ENCODE results near the gene VAV3.
A peak's percentile ranks its signal among the peaks of the same experiment; 100 is the strongest.
"Not testable (repeated sequence)": the region's sequence is repeated elsewhere in the genome, so short reads cannot be mapped to it uniquely, and the experiment has no call there.

The VAV3 gene

DNA sequence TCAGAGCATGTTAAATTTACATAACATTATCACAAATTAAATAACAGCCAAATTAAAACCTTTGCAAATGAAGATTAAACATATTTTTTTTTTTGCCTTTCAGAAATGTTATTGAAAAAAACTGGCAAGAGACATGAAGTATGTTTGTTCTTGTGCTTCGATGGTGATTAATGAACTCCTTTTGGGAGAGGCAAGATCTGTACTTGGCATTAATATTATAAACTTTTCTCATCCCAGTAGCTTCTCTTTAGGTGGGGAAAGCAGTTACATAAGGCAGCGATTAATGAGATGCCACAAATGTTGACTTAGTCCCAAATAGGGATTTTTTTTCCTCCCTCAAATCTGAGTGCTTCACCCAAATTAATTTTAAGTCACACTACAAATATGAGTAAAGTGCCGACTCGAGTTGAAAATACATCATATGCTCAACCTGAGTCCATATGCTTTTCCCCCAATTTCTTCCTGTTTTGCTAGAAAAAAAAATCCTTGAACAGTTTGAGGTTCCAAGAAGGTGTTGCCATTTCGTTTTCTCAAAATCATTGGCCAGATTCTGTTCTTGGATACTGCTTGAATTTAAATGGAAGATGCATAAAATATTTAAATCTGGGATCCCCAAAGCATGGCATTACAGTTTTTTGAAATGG is 294.5 kb downstream of the VAV3 start:
- no peak for DNase-seq

DNA sequence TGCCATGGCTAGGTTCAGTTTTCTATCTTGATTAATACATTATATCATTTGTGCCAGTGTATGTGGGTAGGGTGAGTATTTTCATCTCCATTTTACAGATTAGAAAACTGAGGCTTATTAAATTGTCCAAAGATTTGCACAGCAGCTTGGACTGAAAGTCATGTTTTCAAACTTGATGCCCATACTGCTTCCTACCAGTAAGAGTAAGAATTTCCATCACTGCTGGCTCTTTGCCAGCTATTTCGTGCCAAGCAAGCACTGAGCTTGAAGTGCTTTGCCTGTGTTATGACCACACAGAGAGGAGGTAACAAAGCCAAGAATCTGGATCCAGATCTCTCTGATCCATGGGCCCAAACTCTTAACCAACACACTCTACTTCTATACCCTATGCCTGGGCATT is 295.0 kb downstream of the VAV3 start:
- DNase-seq, result peak; percentile 8

DNA sequence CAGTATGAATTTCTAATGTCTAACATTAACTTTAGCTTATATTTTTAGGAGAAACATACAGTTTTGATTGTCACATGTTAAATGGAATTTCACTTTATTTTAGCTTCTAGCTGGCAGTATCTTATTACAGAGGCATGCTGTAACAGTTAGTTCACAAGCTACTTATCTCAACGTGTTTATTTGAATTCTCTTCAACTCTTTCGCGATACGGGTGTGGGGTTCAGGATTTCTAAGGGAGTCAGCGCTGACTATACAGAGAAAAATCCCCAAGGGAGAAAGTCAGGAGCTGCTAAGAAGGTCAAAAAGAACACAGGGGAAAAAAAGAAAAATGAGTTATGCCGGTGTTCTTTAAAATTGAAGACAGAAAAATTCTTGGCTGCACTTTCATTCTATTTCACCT is 296.2 kb downstream of the VAV3 start:
- DNase-seq, result no peak

DNA sequence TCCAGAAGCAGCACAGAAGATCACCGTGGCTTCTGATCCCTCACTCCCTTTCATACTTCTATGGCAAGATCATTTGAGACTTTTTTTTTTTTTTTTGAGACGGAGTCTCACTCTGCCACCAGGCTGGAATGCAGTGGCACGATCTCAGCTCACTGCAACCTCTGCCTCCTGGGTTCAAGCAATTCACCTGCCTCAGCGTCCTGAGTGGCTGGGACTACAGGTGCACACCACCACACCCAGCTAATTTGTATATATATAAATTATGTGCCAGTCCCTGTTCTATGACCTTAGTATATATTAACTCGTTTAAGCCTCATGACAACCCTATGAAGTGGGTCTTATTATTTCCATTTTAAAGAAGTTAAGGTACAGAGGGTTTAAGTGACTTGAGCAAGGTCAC is 298.5 kb downstream of the VAV3 start:
- DNase-seq, result no peak

DNA sequence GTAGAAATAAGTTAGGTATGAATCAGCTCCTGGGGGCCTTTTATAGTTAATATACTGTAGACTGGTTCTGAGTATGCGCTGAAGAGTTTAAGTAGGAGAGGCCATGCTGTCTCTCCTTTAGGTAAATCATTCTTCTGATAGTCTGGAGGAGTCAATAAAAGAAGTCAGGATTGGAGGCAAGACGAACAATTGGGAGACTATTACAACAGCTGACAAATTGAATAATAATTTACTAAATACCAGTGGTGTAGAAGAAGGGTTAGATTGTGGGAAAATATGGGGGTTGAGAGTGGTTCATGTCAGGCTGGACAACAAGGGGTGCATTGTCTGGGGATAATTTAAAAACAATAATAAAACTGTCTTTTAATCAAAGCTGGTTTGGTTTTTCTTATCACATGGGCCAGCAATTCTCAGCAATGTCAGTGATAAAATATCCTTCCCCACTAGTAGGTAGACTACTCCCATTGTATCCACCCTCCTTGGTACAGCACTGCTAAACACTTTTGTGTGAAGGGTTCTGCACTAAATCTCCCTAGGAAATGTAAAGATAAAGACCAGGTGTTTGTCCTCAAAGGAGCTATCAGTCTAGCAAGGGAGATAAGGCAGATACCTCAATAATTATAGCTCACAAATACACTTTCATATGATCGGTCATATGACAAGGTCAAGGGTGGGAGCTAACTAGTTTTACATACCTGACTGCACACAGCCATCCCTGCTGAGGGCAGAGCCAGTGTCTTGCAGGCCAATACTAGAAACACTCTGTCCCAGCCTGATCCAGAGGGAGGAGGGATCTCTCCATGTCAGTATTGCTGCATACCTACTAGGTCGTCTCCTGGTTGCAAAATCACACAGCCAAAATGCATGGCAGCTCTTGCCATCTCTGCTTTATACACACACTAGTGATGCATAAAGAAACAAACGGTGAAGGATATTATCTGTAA is 299.7 kb downstream of the VAV3 start:
- DNase-seq, result no peak

DNA sequence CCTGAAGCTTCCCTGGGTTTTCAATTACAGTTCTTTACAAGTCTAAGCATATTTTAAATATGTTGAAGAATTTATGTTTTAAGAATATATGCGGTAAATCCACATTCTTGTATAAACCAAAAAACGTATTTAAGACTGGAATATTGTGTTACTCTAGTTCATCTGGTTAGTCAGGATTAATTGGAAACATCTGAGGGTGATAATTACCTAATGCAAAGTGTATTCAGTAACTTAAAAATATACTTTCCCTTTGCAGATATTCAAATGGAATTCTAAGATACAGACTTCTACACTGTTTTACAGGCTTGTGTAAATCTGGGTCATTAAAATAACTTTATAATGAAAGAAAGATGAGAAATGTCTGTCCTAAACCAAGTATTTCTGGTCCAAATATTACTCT is 302.0 kb downstream of the VAV3 start:
- DNase-seq, result no peak

DNA sequence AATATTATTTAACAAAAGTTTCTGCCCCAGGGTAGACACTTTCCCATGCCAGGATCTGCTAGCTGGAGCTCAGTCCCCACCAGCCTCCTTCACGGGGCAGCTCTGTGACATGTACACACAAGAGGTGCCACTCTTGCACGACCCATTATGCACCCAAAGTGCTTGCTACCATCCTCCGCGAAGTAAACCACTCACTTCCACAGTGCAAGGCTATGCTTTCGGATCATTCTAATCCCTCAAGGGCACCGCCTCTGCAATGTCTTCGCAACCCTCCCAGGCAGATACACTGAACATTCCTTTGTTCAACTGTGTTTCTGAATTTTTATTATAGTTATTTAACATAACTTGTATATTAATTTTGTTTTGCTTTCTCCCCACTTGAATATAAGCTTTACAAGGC is 303.8 kb downstream of the VAV3 start:
- DNase-seq, result no peak

DNA sequence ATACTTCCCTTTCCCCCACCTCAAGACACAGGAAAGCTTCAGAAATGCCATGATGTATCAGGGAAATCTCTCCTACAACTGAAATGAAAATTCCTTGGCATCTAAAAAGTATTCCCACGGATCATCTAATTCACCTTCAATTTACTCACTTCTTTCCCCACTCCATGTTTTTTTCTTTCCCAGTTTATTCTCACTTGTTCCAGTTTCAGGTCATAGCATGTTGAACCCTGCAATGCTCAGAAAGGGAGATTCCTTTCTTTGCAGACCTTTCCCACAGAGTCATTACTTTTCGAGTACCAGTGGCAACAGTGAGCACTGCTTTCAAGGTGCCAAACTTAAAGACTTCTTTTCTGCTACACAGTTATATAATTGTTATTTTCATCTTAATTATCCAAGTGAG is 305.0 kb downstream of the VAV3 start:
- DNase-seq, result no peak

DNA sequence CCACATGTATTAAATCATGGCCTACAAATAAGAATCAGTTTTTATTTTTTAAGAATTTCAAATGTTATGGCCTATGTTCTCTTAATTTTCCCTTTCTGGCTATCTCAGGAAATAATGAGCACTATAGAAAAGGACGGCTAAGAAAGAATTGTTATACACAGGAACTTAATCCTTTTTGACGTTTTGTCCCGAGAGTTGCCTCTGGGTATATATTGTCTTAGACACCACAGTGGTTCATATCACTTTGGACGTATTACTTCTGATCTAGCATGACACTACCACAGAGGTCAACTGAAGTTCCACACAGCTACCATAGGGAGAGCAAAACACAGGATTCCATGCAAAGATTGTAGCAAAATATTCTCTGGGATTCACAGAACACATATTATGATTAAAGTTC is 307.6 kb downstream of the VAV3 start:
- DNase-seq, result no peak

DNA sequence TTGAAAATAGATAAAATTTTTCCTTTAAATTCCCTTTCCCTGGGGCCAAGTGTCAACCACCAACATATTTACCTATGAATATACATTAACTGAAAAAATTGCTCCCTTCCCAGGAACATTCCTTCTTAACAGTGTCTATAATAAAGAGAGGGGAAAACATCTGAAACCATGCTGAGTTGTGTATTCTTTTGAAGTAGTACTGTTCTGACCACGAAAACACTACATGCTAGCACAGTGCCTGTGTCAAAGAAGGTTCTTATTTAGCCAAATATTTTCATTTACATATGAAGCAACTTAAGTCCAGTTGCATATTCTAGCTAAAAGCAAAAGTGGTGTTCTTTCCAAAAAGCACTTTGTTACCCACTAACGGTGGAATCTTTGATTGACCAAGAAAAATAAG is 311.2 kb downstream of the VAV3 start:
- DNase-seq, result no peak

DNA sequence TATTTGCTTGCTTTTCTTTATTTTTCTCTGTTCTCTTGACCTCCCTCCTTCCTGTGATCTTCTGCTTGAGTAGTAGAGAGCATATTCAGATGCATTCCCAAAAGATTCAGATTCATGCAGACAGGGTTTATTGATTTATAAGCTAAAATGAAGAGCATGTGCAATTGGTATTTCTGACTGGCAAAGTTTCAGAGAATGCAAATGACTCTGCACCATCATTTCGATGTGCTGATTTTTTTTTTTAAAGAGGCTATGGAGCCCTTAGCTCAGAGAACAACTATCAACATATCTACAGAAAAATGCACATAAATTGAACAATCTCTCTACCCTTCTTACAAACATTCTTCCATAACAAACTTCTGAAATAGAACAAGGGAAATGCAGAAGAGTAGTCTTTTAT is 312.0 kb downstream of the VAV3 start:
- no peak for DNase-seq

DNA sequence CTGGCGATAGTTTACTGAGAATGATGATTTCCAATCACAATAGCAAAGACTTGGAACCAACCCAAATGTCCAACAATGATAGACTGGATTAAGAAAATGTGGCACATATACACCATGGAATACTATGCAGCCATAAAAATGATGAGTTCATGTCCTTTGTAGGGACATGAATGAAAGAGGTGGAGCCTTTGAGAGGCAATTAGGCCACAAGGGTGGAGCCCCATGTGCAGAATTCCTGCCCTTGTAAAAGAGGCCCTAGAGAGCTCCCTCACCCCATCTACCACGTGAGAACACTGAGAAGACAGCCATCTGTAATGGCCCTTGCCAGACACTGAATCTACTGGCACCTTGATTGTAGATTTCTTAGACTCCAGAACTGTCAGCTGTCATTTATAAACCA is 314.2 kb downstream of the VAV3 start:
- not testable (repeated sequence) for DNase-seq

DNA sequence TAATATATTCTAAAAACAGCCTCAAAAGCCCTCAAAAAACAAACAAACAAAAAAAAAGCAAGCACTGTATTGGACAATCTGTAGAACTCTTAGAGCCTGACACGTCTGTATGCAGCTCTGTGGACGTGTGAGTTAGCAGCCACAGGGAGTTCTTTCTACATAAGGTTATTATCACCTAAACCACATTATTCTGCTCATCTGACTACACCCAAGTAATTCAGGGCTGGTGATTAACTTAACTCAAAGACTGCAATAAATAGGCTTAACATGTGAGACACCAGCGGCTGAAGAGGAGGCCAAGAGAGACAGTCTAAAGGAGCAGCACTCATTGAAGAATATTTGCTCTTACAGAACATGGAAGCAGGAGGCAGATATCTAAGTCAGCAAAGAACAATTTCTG is 316.0 kb downstream of the VAV3 start:
- no peak for DNase-seq

DNA sequence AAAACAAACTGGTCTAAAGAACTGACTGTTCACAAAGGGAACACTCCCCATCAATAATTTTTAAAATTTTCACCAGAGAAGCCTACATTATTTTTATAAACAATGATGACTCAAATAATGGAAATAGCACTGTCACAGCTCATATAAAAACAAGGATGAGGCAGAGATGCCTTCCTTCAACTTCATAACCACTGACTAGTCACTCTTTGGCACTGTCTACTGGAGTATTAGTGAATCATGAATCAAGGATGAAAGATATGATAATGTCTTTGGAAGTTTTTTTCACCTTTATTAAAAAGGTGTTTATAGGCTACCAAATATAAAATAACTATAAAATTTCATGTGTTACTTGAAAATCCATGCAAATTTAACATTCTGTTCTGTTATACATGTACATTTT is 316.9 kb downstream of the VAV3 start:
- DNase-seq, result no peak

DNA sequence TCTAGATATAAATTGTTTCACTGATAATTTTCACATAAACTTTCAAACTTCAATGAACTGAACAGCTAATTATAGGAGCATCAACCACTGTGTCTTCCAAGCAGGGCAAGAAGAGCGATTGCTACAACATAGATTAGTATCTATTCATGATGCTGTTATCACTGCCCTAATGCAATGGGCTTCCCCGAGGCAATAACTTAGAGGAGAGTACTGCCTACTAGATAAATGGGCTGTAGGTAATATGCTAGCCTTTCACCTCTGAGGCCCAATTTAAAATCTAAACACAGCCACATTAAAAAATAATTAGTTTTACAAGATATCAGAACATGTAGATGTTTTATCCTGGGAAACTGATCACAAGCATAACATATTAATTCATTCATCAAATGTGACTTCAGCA is 318.0 kb downstream of the VAV3 start:
- no peak for DNase-seq

DNA sequence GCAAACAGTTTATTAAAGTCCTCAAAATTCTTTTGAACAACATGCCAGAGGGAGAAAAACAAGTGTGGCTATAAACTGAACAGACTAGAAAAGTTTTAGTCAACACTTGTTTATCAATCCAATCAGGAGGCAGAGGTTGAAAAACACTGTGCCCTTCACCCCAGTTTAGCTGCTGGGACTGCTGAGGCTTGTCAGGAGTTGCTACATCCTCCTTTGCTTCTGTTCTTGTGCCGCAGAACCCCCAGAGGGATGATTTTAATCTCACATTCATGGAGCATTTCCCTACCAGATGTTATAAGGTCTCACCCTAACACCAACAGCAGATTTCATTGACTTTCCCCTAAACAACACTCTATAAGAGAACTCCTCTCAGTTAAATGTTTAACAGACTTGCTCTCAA is 321.2 kb downstream of the VAV3 start:
- DNase-seq, result no peak

DNA sequence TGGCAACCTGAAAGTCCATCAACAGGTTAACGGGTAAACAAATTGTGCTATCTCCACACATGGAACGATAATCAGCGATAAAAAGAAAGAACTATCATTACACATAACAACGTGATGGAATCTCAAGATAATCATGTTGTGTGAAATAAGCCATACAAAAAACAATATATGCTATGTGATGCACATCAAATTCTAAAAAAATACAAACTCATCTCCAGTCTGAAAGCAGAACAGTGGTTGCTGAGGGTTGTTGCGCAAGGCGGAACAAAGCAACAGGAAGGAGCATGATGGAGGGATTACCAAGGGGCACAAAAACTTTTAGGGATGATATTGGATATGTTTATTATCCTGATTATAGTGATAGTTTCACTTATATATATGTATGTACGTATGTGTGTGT is 324.8 kb downstream of the VAV3 start:
- no peak for DNase-seq

DNA sequence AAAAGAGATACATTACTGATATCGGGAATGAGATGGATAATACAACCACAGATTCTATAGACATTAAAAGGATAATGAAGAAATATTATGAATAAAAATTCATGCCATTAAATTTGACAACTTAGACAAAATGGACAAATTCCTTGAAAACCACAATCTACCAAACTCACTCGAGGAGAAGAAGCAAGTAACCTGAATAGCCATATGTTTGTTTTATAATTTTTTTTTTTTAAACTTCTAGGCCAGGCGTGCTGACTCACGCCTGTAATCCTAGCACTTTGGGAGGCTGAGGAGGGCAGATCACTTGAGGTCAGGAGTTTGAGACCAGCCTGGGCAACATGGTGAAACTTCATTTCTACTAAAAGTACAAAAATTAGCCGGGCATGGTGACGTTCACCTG is 327.9 kb downstream of the VAV3 start:
- DNase-seq, result no peak

DNA sequence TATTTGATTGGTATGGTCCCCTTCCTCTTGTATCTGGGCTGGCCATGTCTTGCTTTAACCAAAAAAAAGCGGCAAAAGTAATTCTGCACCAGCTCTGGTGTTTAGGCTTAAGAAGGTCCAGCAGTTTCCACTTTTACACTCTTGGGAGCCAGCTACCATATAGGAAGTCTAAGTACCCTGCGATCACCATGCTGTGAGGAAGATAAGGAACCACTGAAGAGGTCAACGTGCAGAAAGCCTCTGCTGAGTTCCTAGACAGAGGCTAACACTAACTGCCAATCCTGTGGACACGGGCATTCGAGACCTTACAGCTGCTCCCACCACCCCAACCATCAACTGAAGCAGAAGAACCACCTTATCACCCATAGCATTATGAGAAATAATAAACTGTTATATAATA is 331.4 kb downstream of the VAV3 start:
- DNase-seq, result no peak

DNA sequence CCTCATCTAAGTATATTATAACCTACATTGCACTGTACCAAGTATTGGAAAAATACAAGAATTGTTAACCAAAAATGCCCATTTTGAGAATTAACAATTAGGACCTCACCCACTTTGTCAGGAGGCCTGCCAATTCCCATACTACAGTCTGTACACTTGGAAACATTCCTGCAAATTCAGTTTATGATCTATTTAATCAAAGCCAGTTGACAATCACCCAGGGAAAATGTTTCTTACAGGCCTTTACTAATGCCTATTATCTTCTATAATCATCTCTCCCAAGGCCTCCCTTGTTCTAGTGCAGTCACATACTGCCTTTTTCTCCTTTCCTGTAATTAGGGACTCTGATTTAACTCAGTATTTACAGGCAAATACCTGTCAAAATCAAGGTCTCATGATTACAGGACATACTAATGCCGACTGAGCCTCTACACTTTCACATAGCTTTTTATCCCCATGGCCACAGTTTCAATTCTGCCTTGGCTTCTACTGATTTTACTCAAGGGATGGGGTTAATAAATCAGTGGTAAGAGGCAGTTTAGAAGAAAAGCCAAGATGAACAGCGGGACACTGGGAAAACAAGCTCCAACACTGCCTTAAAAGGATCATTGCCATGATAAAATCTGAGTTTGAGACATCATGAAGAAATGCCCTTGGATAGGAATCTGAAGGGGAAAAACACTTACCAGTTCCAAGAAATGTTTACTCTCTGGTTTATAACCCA is 338.7 kb downstream of the VAV3 start:
- no peak for DNase-seq

DNA sequence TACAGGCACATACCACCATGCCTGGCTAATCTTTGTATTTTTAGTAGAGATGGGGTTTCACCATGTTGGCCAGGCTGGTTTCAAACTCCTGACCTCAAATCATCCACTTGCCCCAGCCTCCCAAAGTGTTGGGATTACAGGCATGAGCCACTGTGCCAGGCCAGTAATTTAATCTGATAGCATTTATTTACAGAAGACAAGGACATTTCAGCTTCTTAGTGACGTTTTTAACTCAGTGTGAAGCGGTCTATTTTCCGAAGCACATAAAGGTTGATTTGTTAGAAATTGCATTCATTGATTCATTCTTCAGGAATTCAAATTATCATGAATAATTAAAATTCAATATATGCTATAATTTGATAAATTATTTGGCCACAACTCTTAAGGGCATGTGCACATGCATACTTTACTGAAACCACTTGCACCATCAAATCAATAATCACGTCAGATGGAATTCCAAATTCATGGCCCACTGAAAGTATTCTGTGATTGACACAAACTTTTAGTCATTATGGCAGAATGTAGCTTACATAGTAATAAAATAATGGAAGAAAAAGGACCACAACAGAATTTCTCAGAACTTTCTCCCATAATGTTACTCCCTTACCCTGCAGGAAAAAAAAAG is 339.5 kb downstream of the VAV3 start:
- DNase-seq, result no peak

DNA sequence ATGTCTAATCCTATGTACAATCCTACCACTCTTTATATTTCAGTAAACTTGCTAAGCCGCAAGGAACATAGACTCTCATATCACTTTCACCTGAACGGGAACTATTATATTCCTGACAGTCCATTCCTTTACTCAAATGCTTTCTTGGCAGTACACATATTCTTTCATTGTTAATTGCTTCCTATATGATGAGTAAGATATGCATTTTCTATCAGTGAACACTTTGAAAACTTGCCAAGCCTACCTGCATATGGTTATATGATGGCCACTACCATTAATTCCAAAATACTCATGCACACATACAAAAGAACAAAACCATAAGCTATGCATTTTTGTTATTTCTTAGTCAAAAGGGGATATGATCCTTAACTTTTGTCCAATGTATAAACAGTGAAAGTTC is 341.5 kb downstream of the VAV3 start:
- no peak for DNase-seq

DNA sequence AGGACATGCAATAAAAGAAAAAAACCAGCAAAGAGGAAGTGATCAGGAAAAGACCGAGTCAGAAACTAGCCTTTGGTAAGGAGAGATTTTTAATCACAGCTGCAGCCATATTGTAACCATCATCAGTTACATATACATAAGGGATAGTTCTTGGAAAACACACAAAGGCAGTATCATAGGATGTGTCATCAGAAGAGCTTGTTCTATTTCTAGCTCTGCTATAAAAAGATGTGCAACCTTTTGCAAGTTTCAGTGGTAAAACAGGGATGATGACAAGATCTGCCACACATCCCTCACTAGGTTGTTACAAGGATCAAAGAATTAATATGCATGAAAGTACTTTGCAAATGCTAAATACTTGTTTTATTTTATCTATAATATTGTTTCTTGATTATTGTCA is 342.0 kb downstream of the VAV3 start:
- DNase-seq, result no peak

DNA sequence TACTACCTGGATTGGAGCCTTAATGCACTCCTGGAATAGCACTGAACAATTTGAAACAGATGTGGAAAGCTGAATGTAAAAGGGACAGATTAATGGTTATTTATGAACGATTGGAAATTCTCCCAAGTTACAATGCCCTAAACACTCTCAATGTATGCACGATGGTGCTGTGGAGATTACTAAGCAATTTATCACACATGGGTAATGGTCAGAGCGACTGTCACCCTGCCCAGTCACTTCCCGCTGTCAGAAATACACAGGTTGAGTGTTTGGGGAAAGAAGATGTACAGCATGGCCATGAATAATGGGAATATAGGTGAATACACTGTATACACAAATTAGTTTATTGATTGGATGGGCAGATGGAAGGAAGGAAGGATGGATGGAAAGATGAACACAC is 342.4 kb downstream of the VAV3 start:
- no peak for DNase-seq
